ENCODE data around the gene TBC1D9B.

Gene TBC1D9B

DNA sequence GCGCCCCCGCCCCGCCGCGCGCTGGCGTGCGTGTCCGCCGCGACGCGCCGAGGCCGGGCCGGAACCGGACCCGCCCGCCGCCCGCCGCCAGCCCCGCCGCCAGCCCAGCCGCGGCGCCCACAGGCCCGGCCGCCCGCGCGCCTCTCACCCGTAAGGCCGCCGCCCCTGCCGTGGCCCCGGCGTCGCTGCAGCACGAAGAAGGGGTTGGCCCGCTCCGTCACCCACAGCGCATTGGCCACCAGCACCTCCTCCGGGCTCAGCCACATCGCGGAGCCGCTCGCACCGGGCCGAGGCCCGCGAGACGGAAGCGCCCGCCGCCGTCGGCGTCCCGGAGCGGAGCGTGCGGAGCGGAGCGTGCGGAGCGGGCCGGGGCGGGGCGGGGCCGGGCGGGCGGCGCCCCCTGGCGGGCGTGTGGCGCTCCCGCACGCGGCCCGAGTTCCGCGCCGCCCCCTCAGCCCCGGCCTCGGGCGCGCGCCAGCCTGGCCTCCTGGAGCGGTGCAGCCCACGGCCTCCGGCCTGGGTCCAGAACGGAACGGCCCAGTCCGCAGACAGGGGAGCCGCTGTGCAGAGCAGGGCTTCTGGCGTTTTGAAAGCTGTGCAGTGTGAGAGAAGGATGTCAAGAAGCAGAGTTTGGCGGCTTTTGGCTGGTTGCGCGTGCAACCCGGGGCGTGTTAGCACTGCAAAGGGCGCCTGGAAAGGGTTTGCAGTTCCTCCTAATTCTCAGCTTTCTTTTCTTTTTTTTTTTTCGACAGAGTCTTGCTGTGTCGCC, at the start of gene TBC1D9B:
TSS of gene TBC1D9B (minus strand) at position 342 of the 769 bp plus-strand sequence. CDS start at position 266, 76 bp downstream.
- peak; percentile 78 for DNase-seq

DNA sequence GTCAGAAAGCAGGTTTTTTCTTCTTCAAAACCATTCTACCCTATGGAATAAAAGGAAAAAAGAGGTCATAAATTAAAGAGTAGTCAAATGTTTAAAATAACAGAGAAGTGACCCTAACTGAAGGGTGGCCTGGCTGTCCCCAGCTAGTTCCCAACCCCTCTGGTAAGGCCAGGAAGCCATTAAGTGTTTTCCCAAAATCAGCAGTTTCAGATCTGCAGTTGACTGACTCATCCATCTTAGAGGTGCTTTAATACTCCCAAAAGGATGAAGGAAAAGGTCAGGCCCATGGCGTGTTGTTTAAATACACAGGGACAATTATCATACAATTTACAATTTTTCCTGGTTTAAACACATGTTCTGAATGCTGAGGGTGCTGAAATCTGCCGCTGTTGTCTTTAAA, 47.9 kb upstream of the TBC1D9B start:
- DNase-seq: peak; percentile 3

DNA sequence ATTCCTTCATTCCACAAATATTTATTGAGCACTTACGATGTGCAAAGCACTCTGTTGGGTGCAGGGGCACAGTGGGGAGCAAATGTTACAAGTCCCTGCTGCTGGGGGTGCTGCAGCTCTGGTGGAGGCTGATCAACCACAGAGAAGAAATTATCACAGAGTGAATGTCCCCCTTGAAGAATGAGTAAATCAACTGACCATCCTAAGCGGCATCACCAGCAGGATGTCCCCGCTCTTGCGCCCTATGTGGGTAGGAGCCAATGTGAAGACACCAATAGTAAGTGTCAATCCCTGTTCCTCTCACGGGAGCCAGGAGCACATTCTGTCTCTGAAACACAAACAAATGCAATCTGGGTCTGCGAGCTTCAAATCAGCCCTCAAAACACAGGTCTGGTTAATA, 47.4 kb upstream of the TBC1D9B start:
- DNase-seq: no peak

DNA sequence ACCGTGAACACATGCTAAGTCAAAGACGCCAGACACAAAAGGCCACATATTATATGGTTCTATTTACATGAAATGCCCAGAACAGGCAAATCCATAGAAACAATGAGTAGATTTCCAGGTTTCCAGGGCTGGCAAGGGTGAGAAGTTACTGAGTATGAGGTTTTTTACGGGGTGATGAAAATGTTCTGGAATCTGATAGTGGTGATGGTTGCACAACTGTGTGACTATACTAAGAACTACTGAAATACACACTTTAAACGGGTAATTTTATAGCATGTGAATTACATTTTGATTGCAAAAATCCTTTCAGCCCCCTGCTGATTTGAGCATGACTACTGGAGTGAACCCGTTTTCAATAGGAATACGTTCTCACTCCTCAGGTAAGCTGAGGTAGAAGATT, 46.7 kb upstream of the TBC1D9B start:
- no peak for DNase-seq

DNA sequence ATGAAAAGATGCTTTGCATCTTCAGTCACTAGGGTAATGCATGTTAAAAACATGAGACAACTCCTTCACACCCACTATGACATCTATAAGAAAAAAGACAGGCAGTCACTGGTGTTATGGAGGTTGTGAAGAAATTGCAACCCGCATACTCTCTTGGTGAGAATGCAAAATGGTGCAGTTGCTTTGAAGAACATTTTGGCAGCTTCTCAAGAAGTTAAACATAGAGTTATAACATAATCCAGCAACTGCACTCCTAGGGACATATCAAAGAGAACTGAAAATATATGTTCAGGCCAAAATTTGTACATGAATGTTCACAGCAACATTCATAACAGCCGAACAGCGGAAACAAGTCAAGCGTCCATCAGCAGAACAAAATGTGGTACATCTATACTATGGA, 46.3 kb upstream of the TBC1D9B start:
- no peak for DNase-seq

GRCh38 chr5:179936976-179937681, 29.4 kb upstream of the TBC1D9B start:
- no peak for DNase-seq

DNA sequence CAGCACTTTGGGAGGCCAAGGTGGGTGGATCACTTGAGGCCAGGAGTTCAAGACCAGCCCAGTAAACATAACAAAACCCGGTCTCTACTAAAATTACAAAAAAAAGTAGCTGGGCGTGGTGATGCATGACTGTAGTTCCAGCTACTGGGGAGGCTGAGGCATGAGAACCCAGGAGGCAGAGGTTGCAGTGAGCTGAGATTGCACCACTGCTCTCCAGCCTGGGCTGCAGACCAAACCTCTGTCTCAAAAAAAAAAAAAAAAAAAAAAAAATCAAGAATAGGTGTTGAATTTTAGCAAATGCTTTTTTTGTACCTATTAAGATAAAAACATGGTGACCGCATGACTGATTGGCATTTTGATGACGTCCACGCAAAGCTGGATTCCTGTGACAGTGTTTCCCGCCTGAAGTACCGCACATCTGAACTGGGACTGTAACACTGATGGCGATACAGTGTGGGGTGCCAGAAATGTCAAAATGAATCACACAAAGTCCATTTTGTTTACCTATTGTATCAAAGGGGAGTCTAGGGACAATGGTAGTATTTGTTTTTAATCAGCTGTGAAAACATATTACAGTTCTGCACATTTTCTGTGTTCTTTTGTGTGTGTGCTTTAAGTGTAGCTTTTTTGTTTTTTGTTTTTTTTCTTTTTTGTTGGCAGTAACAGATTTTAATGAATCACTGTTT, 23.2 kb upstream of the TBC1D9B start:
- DNase-seq: no peak

DNA sequence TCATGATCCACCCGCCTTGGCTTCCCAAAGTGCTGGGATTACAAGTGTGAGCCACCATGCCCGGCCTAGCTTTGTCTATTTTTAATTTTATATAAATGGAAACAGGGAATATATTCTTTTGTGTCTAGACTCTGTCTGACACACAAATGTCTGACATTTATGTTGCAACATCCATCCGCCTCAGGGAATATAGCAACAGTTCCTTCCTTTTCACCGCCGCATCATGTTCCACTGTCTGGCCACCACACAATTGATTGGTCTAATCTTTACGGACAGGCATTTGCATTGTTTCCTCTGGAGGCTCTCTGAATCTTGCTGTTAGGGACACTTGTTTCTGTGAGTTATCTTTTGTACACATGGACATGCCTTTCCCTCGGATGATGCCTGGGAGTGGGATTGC, 20.1 kb upstream of the TBC1D9B start:
- DNase-seq: peak; percentile 52

DNA sequence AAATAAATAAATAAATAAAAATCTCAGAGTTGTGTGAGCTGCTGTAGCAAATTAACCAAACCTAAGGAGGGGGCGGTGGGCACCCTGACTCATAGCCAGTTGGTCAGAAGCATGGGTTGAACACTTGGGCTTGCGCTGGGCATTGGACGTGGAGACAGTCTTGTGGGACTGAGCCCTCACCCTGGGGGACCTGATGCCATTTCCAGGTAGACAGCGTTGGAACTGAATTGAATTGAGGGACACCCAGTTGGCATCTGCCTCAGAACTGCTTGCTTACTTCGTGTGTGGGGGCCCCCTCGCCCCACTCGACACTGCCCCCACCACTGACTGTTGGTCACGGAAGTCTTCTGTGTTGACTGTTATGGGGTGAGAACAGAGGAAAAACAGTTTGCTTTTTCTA, 19.0 kb upstream of the TBC1D9B start:
- DNase-seq: no peak

DNA sequence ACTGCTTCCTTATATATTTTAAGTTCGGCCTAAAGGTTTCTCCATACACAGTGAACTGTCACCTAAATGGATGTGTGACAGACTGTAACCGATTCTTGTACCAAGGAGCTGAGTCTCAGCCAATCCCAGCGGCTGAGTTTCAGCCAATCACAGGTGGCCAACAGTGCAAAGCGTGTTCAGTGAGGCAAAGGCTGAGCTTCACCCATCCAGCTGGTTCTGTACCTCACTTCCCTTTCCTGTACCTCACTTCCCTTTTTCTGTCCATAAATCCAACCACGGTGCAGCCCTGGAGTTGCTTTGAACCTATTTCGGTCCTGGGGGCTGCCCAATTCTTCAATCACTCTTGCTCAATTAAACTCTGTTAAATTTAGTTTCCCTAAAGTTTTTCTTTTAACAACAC, 15.7 kb upstream of the TBC1D9B start:
- peak; percentile 60 for DNase-seq

DNA sequence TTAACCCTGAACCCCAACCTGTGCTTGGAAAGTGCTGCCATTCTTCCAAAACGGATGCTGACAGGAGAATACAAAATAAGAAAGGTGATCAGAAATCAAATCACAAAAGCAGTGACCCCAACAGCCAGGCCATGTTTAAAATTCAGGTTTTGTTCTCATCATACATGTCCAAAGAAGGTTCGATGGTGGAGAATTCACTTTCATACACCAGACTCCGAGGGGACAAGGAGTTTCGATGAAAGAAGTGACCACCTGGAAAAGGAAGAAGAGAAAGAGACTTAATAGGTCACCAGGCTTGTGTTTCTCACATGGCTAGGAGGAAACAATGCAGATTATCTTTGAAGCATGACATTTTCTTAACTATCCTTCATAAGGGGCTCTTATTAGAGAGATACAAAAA, 12.5 kb upstream of the TBC1D9B start:
- DNase-seq: no peak

GRCh38 chr5:179919487-179920060, 11.9 kb upstream of the TBC1D9B start:
- DNase-seq: no peak

GRCh38 chr5:179918742-179919486, 11.2 kb upstream of the TBC1D9B start:
- no peak for DNase-seq

GRCh38 chr5:179916523-179916922, 8.8 kb upstream of the TBC1D9B start:
- no peak for DNase-seq

- no peak for DNase-seq
Observed at GRCh38 chr5:179915406-179915935, 7.8 kb upstream of the TBC1D9B start.

DNA sequence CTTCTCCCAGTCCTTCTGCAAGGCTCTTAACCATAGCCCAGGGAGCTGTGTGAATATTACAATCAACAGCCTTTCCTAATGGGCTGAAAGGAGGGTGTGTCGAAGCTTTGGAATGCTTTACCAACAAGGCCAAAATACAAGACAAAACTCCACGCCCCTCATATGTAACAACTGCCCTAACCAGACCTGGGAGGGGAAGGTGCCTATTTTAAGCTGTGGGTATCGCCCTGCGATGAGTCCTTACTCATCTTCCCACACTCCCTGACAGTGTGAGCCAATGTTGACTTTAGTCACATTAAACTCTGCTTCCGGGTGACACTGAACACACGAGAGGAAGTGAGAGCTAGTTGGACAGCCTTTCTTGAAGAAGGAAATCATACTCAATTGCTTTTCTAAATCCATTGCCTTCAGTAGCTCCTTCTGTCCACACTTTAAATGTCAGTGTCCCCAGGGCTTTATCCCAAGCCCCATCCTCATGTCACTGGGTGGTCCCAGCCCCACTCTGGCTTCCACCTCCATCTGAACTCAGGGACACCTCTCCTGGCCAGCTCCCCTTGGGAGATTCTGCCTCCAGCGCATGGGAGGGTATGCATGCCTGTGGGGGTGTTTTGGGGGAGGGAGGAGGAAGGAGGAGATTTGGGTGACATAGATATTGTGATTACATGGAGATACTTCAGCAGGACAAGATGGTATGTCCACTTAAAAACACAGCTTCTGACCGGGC, 6.5 kb upstream of the TBC1D9B start:
- peak; percentile 95 for DNase-seq

DNA sequence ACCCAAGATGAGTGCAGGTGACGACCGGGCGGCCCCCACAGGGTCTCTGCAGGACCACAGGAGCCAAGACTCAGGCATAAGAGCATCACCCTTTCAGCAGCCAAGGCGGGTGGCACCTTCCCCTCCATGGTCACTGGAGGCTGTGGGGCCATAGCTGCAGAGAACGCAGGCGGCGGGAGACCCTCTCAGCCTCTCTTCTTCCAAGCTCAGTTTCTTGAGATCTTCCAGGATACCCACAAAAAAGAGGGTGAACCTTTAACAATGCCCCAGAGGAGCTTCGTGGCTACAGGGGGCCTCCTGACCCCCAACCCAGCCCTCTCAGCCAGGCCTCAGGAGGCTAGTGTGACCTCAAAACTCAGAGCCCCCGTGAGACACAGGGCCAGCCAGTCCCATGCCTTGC, 5.8 kb upstream of the TBC1D9B start:
- DNase-seq: no peak

- DNase-seq: no peak
Observed at GRCh38 chr5:179912951-179913350, 5.3 kb upstream of the TBC1D9B start.

- no peak for DNase-seq
Observed at GRCh38 chr5:179912386-179912785, 4.7 kb upstream of the TBC1D9B start.

- DNase-seq: no peak
Observed at GRCh38 chr5:179909224-179909623, 1.5 kb upstream of the TBC1D9B start.

GRCh38 chr5:179908528-179908927, 831 bp upstream of the TBC1D9B start:
- no peak for DNase-seq

Measured in inflammatory macrophage treated with lipopolysaccharide for 4 hours (primary cell).